ENCODE results near the gene CHST8.

DNA sequence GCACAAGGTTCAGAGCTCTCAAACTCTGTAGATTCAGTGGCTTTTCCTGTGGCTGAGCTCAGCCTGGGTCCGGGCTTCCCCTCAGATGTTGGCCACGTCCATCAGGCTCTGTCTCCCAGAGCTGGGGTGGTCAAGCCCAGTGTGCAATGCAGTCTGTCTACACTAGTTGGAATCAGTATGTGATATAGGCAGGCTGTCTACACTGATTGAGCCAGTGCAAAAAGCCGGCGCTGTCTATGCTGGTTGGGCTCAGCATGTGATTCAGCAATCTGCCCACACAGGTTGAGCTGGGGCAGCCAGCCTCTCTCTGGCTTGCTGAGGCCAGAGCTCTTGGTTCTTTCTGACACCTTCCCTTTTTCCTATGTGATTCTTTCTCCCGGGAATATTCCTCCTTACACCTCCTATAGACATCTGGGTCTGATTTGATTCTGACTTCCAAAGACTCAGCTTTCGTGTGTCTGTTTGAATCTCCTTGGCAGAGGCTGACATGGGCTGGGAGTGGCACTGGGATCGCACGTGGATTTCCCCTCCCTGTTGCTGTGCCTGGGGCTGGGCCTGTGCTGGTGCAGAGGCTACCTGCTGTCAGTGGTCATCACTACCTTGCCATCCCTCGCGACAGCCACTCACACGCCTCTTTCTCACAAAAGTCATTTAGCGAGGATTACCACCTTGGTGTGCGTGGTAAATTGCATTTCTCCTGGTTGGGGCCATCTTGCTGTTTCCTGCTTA, 9.3 kb downstream of the CHST8 start:
- TF ChIP-seq BHLHE40 (IDR thresholded peaks at IDR 0.05; ENCODE audit: borderline replicate concordance), result no peak
- no peak for TF ChIP-seq L3MBTL2 (conservative IDR thresholded peaks at IDR 0.05)
- TF ChIP-seq HDGF (IDR thresholded peaks at IDR 0.05; ENCODE audit: borderline replicate concordance), result no peak
- TF ChIP-seq ELF4 (IDR thresholded peaks at IDR 0.05), result no peak
- TF ChIP-seq, protein P1, sequence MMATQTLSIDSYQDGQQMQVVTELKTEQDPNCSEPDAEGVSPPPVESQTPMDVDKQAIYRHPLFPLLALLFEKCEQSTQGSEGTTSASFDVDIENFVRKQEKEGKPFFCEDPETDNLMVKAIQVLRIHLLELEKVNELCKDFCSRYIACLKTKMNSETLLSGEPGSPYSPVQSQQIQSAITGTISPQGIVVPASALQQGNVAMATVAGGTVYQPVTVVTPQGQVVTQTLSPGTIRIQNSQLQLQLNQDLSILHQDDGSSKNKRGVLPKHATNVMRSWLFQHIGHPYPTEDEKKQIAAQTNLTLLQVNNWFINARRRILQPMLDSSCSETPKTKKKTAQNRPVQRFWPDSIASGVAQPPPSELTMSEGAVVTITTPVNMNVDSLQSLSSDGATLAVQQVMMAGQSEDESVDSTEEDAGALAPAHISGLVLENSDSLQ (IDR thresholded peaks at IDR 0.05), result no peak
